Right lobe of liver (tissue), 6 donors: ENCODE results near the gene PAPOLB. TPM values are rescaled to one million over a fixed set of nuclear protein-coding genes. Genes with fewer than 3 reads are reported as not detected.
A peak's percentile ranks its signal among the peaks of the same experiment; 100 is the strongest.

Experiments
- ATAC-seq, 4 donors: fragments of 200-7000 bp; cut with Tn5 transposase; one replicate each; pipeline ENCODE4 v1.9.1; 2020; ENCODE audit warnings: mild to moderate bottlenecking in 4 of 4, moderate library complexity in 4 of 4
- DNase-seq, 3 donors: peaks; one replicate each; pipeline ENCODE4 v3.0.0-alpha.2; 2020
- H3K27ac ChIP-seq, 3 donors: fragments of 200-600 bp; one replicate each; pipeline ENCODE4 v1.8.0; 2022
- H3K27me3 ChIP-seq, 2 donors: fragments of 200-600 bp; one replicate each; pipeline ENCODE4 v1.8.0; 2022
- H3K36me3 ChIP-seq, 4 donors: fragments of 200-600 bp; sonication (generic) in 1 of 4; one replicate each; pipeline versions ENCODE4 v1.5.1 to v1.8.0; 2017 to 2022; ENCODE audit warnings: control low read depth in 1 of 4
- H3K4me1 ChIP-seq, 4 donors: fragments of 200-600 bp; sonication (generic) in 1 of 4; one replicate each; pipeline versions ENCODE4 v1.5.1 to v1.8.0; 2017 to 2022; ENCODE audit warnings: control low read depth in 1 of 4
- H3K4me3 ChIP-seq, 3 donors: fragments of 200-600 bp; one replicate each; pipeline ENCODE4 v1.8.0; 2022
- H3K9me3 ChIP-seq, 4 donors: fragments of 200-600 bp; sonication (generic) in 1 of 4; one replicate each; pipeline versions ENCODE4 v1.5.1 to v1.8.0; 2017 to 2022; ENCODE audit warnings: control low read depth in 1 of 4
- POLR2A ChIP-seq: fragments of 450-650 bp; IDR thresholded peaks from one replicate; pipeline ENCODE4 v1.6.1; 2017; ENCODE audit warnings: antibody characterized with exemption, mild to moderate bottlenecking
- WGBS: methylation state at CpG from one replicate; pipeline ENCODE4 v1.1.6; 2018; ENCODE audit warnings: low coverage, low lambda C conversion rate; ENCODE audit not compliant: insufficient coverage; ENCODE audit errors: missing lambda C conversion rate; 5-methylcytosine and 5-hydroxymethylcytosine counted together
- intact Hi-C, 2 donors: fragments of 100-400 bp; cut with DNase I; formaldehyde crosslinking; loops; one replicate each; pipeline versions ENCODE4 v1.11.2 to v1.14.1; 2022
- small RNA-seq, 2 experiments: library from RNA; depleted of rRNA; stranded (forward); fragments of <200 nt; gene quantifications; one replicate each; pipeline ENCODE3, GENCODE V24; 2016
- total RNA-seq, 6 experiments: library from RNA; depleted of rRNA in 2 of 6; stranded (reverse); fragments of >200 nt in 2 of 6; fragmentation: NEBNext Ultra II Directional in 3 of 6; extraction: Animal tissue kit (Norgen Biotek cat#: 25700) in 3 of 6; gene quantifications; one replicate each; pipeline versions ENCODE4 v1.1.0 to v1.2.4, GENCODE V29; 2016 to 2023
- TF ChIP-seq, protein P1 (sequence below), 4 donors: fragments of 200-600 bp in 3 of 4; fragments of 450-650 bp in 1 of 4; IDR thresholded peaks; one replicate each; pipeline versions ENCODE4 v1.5.1 to v1.8.0; 2016 to 2022; ENCODE audit warnings: antibody characterized with exemption in 4 of 4, mild to moderate bottlenecking in 2 of 4
- donor health status: DM: no; HTN: yes; CAD: no.
- donor health status: DM: no; HTN: no; CAD: no.
- donor health status: DM: no; HTN: no; CAD: no.
- donor health status: DM: no; HTN: yes; CAD: no.
- donor health status: DM: no; HTN: yes; CAD: no.

The PAPOLB gene
- total RNA-seq, 6 experiments from 2014 or later, result not detected

DNA sequence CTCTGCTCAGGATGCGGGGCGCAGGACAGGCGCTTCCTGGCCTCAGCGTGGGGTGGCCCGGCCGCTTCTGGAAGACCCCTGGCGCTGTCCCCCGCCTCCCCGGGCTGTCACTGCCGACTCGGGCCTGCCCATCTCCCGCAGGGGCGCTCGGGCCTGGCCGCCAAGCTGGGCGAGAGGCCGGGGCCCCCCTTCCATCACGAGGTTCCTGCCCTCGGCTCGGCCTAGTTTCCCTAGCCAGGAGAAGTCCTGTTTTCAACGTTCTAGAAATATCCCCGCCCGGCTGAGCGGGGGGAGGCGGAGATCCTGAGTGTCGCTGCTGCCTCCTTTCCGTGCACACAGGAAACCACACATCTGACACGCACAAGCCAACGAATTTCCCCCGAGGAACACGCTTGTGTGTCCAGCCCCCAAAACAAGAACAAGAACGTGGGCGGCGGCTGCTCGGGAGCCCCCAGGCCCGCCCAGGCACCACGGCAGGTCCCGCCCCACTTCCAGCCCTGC is 52.7 kb downstream of the PAPOLB start:
- no peak overlapping the region for H3K4me3 ChIP-seq

DNA sequence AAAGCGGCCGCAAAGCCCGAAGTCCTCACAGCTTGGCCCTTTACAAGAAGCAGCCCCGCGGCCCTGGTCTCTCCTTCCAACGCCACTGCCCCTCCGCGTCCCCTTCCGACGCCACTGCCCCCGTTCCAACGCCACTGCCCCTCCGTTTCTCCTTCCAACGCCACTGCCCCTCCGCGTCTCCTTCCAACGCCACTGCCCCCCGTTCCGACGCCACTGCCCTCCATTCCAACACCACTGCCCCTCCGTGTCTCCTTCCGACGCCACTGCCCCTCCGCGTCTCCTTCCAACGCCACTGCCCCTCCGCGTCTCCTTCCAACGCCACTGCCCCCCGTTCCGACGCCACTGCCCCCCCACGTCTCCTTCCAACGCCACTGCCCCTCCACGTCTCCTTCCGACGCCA is 53.3 kb downstream of the PAPOLB start:
- no peak for DNase-seq
- no peak for TF ChIP-seq POLR2A
- TF ChIP-seq, protein P1, sequence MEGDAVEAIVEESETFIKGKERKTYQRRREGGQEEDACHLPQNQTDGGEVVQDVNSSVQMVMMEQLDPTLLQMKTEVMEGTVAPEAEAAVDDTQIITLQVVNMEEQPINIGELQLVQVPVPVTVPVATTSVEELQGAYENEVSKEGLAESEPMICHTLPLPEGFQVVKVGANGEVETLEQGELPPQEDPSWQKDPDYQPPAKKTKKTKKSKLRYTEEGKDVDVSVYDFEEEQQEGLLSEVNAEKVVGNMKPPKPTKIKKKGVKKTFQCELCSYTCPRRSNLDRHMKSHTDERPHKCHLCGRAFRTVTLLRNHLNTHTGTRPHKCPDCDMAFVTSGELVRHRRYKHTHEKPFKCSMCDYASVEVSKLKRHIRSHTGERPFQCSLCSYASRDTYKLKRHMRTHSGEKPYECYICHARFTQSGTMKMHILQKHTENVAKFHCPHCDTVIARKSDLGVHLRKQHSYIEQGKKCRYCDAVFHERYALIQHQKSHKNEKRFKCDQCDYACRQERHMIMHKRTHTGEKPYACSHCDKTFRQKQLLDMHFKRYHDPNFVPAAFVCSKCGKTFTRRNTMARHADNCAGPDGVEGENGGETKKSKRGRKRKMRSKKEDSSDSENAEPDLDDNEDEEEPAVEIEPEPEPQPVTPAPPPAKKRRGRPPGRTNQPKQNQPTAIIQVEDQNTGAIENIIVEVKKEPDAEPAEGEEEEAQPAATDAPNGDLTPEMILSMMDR (IDR thresholded peaks at IDR 0.05), result no peak
- ATAC-seq, result no peak
- Histone ChIP-seq H3K27me3 (no peaks in the 10 kb centered on the region), H3K9me3 (no peaks in the 10 kb centered on the region), H3K27ac (no peak overlapping the region), H3K4me3 (no peak overlapping the region), H3K4me1 (no peaks in the 10 kb centered on the region), H3K36me3 (no peaks in the 10 kb centered on the region)
- intact Hi-C loops, result loop anchor here in 1 of 2 donors (10.0 kb wide), 1 partner anchor 276 kb away; no protein-coding TSS in a partner anchor
- 70% methylated on average over 20 of the region's 37 CpGs for WGBS

More for the DNA sequence above, 52.7 kb downstream of the PAPOLB start:
- Histone ChIP-seq H3K4me1 (no peaks in the 10 kb centered on the region), H3K27me3 (no peaks in the 10 kb centered on the region), H3K9me3 (no peaks in the 10 kb centered on the region), H3K27ac (no peak overlapping the region), H3K36me3 (no peaks in the 10 kb centered on the region)
- intact Hi-C loops, result loop anchor here in 1 of 2 donors (10.0 kb wide), 1 partner anchor 276 kb away; no protein-coding TSS in a partner anchor
- DNase-seq (peak in 2 of 3 donors; percentile 42 to 55), ATAC-seq (peak in 2 of 4 donors; percentile 23 to 40)
- TF ChIP-seq, protein P1 (IDR thresholded peaks at IDR 0.05), result no peak
- no peak for TF ChIP-seq POLR2A
- 59% methylated on average over 22 of the region's 38 CpGs for WGBS

DNA sequence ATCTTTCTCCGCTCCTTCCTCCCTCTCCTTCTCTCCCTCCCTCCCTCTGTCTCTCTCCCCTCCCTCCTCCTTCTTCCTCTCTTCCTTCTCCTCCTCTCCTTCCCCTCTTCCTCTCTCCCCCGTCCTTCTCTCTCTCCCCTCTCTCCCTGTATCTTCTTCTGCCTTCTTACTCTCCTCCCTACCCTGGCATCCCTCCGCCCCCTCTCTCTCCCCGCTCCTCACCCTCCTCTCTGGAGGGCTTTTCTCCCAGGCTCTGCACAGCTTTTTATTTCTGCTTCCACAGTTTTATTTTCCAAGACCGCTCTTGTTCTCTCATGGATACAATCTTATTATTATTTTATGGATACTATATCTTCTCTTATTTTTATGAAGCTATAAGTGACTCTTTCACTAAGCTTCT is 53.8 kb downstream of the PAPOLB start:
- 45% methylated on average over 5 of the region's 5 CpGs for WGBS

More for the DNA sequence above, 53.8 kb downstream of the PAPOLB start:
- H3K36me3 ChIP-seq, result no peaks in the 10 kb centered on the region
- TF ChIP-seq, protein P1 (IDR thresholded peaks at IDR 0.05), result no peak
- no peak for TF ChIP-seq POLR2A
- ATAC-seq (no peak), DNase-seq (no peak)
- no peaks in the 10 kb centered on the region for H3K9me3 ChIP-seq
- H3K4me3 ChIP-seq, result no peak overlapping the region
- no peaks in the 10 kb centered on the region for H3K4me1 ChIP-seq
- intact Hi-C loops, result loop anchor here in 1 of 2 donors (10.0 kb wide), 1 partner anchor 277 kb away; no protein-coding TSS in a partner anchor
- no peak overlapping the region for H3K27ac ChIP-seq
- H3K27me3 ChIP-seq, result no peaks in the 10 kb centered on the region

Small RNAs within 50 kb of the gene (small RNA-seq; reads per million reads assigned to genes)
- gene RF00019, result 0 reads per million in 2 experiments

Other genes starting within 250 kb of the PAPOLB start
- gene FOXK1, start 179.7 kb downstream of the PAPOLB start, total RNA-seq, result 1 to 10 TPM; 3.8 to 8.4 (median 6.9) TPM
- gene AP5Z1, start 86.4 kb downstream of the PAPOLB start, total RNA-seq, result 10 to 100 TPM in 5 of 6 experiments, 1 to 10 TPM in 1; 9.7 to 23.6 (median 14.2) TPM
- gene RADIL, start 21.7 kb upstream of the PAPOLB start, total RNA-seq, result 1 to 10 TPM in 1 of 6 experiments, under 1 TPM in 3, not detected in 2; 0.20 to 1.6 (median 0.34) TPM
- gene MMD2, start 97.2 kb upstream of the PAPOLB start, total RNA-seq, result not detected
- gene RBAK, start 183.8 kb upstream of the PAPOLB start, total RNA-seq, result 1 to 10 TPM; 4.0 to 6.9 (median 5.1) TPM